ENCODE results near the gene OR4K17.
"Not testable (repeated sequence)": the region's sequence is repeated elsewhere in the genome, so short reads cannot be mapped to it uniquely, and the experiment has no call there.

The OR4K17 gene

GRCh38 chr14:20110438-20110837 is at the start of gene OR4K17:
TSS of gene OR4K17 (plus strand) at chr14:20110739. CDS start at chr14:20117500, 6,761 bp downstream.
- DNase-seq: no peak

GRCh38 chr14:20092050-20092449 is 18.5 kb upstream of the OR4K17 start:
- no peak for DNase-seq

- DNase-seq: no peak
These were observed 17.1 kb upstream of the OR4K17 start for GRCh38 chr14:20093442-20093841.

DNA sequence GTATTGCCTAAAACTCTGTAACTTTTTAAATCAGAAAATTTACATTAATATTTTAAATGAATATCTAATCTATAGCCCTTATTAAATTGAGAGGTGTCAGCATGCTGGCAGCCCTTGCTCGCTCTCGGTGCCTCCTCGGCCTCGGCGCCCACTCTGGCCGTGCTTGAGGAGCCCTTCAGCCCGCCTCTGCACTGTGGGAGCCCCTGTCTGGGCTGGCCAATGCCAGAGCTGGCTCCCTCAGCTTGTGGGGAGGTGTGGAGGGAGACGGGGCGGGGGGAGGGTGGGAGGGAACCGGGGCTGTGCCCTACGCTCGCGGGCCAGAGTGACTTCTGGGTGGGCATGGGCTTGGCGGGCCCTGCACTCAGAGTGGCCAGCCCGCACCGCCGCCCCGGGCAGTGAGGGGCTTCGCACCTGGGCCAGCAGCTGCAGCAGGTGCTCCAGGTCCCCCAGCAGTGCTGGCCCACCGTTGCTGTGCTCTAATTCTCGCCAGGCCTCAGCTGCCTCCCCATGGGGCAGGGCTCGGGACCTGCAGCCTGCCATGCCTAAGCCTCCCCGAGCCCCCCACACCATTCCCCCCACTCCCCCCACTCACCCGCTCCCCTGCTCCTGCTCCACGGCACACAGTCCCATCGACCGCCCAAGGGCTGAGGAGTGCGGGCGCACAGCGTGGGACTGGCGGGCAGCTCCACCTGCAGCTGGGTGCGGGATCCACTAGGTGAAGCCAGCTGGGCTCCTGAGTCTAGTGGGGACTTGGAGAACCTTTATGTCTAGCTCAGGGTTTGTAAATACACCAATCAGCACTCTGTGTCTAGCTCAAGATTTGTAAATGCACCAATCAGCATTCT is 11.4 kb upstream of the OR4K17 start:
- DNase-seq: not testable (repeated sequence)

DNA sequence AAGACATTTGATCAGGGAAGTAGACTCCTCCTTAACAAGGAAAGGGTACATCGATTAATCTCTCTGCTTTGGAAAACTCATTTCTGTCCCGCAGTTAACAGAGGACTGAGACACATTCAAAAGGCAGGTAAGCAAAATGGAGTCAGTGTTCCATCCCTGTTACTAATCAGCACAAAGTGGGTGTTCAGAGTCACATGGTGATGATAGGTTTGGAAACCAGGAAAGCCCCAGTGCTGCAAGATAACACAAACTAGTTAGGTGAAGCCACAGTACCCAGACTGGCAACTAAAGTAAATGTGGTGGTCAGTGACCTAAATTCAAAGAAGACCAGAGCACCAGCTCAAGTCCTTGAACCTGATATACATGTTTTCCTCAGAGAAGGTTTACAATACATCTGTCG is 1.8 kb downstream of the OR4K17 start:
- no peak for DNase-seq

DNA sequence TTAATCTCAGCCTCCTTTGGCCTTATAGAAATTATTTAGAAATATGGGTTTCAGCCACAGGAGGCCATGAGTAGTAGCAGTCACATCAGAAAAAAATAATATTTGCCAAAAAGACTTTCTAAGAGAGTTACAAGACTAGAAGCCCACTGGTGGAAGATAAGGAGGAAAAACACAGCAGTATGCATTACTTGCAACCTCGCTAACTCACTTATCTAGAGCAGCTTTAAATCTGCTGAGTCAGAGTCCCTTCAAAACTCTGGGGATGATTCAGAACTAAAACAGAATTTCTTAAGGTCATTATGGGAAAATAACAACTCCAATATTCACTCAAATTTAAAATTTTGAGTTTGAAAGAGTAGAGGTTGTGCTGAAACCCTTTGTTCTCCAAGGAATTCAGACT is 6.2 kb downstream of the OR4K17 start:
- DNase-seq: no peak

DNA sequence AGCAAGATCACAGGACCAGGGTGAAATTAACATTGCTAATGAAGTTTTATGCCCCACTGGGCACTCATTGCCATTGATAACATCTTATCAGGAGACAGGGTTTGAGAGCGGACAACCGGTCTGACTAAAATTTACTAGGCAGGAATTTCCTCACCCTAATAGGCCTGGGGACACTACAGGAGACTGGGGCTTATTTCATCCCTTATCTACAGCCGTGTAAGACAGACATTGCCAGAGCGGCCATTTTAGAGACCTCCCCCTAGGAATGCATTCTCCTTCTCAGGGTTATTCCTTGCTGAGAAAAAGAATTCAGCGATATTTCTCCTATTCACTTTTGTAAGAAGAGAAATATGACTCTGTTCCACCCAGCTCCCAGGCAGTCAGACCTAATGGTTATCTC is 8.3 kb downstream of the OR4K17 start:
- DNase-seq: no peak

DNA sequence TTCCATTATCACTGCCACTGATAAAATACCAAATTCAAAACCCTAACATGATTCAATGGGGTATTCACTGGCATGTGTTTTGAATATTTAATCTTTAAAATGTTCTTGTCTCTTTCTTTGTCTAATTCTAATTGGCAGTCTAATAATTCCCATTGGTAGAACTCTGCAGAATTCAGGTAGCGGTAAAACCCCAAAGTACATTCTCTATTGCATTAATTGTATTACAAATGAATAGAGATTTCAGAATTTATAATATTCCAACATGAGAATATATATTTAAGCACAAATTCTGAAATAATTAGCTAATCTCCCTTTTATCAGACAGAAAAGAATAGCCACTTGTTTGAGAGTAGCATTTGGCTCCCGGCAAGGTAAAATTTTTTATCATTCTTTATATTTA is 28.0 kb downstream of the OR4K17 start, which contains the start of gene OR4N5:
OR4N5 (plus strand) TSS at position 301 of the 400 bp plus-strand sequence. CDS start 4,916 bp downstream, outside the sequence.
- no peak for DNase-seq

DNA sequence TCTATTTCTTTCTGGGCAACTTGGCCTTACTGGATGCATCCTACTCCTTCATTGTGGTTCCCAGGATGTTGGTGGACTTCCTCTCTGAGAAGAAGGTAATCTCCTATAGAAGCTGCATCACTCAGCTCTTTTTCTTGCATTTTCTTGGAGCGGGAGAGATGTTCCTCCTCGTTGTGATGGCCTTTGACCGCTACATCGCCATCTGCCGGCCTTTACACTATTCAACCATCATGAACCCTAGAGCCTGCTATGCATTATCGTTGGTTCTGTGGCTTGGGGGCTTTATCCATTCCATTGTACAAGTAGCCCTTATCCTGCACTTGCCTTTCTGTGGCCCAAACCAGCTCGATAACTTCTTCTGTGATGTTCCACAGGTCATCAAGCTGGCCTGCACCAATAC is 33.4 kb downstream of the OR4K17 start:
- DNase-seq: no peak

DNA sequence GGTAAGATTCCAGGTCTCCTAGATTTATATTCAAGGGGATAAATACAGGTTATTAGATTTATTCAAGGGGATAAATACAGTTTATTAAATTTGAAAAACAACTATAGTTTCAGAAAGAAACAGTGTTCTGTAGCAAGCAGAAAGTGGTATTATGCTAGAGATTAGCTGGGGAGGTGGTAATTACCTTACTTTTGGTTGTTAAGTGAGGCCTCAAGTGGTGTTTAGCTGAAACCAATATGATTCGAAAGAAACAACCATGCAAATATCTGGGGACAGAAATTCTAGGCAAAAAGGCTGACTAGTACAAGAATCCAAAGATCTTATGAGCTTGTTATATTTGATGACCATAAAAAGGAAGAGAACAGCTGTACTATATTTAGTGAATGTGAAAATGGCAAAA is 34.3 kb downstream of the OR4K17 start:
- DNase-seq: no peak

DNA sequence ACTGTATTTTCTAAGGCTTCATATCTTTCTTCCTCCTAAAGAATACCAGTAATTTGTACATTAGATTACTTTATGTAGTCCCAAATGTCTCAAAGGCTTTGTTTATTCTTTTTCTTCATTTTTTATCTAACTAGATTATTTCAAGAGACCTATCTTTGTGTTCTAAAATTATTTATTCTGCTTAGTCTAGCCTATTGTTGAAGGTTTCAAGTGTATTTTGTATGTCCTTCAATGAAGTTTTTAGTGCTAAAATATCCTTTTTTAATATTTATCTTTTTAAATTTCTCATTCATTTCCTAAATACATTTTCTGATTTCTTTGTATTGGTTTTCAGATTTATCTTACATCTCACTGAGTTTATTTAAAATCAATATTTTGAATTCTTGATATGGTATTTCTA is 53.9 kb downstream of the OR4K17 start:
- DNase-seq: no peak

GRCh38 chr14:20167091-20167490 is 56.6 kb downstream of the OR4K17 start:
- no peak for DNase-seq

DNA sequence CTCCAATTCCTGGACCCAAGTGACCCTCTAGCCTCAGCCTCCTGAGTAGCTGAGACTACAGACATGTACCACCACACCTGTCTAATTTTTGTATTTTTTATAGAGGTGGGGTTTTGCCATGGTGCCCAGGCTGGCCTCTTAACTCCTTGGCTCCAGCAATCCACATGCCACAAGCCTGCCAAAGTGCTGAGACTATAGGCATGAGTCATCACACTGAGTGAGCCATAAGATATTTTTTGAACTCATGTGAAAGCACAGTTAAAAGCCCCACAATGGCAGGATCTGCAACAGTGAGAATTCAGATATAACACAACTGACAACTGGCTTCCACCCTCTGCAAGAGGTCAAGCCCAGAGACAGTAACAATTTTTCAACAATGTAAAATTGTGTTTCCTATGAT is 59.3 kb downstream of the OR4K17 start:
- not testable (repeated sequence) for DNase-seq

All from bone marrow (tissue), 2 donors.